HepG2 (cell line): ENCODE results near the gene PLEKHA6.

Source experiments
- CEBPZ ChIP-seq: IDR thresholded peaks from 2 replicates; pipeline ENCODE4 v1.6.1; 2012; ENCODE audit warnings: low read length, improper control_type of control experiment
- EZH2 ChIP-seq: conservative IDR thresholded peaks from 2 replicates; pipeline ENCODE4 v1.6.1; 2012; ENCODE audit warnings: mild to moderate bottlenecking, low read depth, low read length, moderate library complexity
- PBX2 ChIP-seq: IDR thresholded peaks from 2 replicates; pipeline ENCODE4 v1.6.1; 2016; ENCODE audit warnings: control low read depth
- POLR2A ChIP-seq, 2 experiments: IDR thresholded peaks; 2 replicates each; pipeline ENCODE4 v1.6.1; 2011; ENCODE audit warnings: low read depth in 2 of 2, low read length in 2 of 2, mild to moderate bottlenecking in 1 of 2, moderate library complexity in 1 of 2; ENCODE audit not compliant: insufficient read depth in 1 of 2
- POLR2AphosphoS5 ChIP-seq: IDR thresholded peaks from 2 replicates; pipeline ENCODE4 v1.6.1; 2012; ENCODE audit warnings: low read depth, low read length
- RAD21 ChIP-seq: fragments of 450-650 bp; formaldehyde crosslinking; IDR thresholded peaks from 2 replicates; pipeline ENCODE4 v1.5.0; 2020; ENCODE audit warnings: mild to moderate bottlenecking
- SMAD1 ChIP-seq: sonication (generic); formaldehyde crosslinking; IDR thresholded peaks from 2 replicates; pipeline ENCODE4 v1.4.0; 2020; ENCODE audit warnings: missing genetic modification reagents, low read depth, mild to moderate bottlenecking, borderline replicate concordance
- ZBTB43 ChIP-seq: sonication (generic); formaldehyde crosslinking; conservative IDR thresholded peaks from 2 replicates; pipeline ENCODE4 v1.4.0; 2020; ENCODE audit warnings: missing genetic modification reagents
- ZNF770 ChIP-seq: sonication (generic); formaldehyde crosslinking; IDR thresholded peaks from 2 replicates; pipeline ENCODE4 v1.5.0; 2020; ENCODE audit warnings: mild to moderate bottlenecking, missing genetic modification reagents

- TF ChIP-seq ZNF770 (CRISPR knock-in tag) (no peak), RAD21 (CRISPR knock-in tag) (no peak), SMAD1 (CRISPR knock-in tag) (no peak), CEBPZ (no peak), PBX2 (CRISPR knock-in tag) (no peak), POLR2A (IDR thresholded peaks at IDR 0.05; ENCODE audit: insufficient read depth in 1 of 2, low read depth in 2 of 2, low read length in 2 of 2) (no peak), EZH2 (no peak), ZBTB43 (CRISPR knock-in tag) (no peak), POLR2AphosphoS5 (no peak)
Observed at GRCh38 chr1:204343247-204343646, 16.5 kb downstream of the PLEKHA6 start.
